ENCODE measurements around the gene FAM227B.

The FAM227B gene

DNA sequence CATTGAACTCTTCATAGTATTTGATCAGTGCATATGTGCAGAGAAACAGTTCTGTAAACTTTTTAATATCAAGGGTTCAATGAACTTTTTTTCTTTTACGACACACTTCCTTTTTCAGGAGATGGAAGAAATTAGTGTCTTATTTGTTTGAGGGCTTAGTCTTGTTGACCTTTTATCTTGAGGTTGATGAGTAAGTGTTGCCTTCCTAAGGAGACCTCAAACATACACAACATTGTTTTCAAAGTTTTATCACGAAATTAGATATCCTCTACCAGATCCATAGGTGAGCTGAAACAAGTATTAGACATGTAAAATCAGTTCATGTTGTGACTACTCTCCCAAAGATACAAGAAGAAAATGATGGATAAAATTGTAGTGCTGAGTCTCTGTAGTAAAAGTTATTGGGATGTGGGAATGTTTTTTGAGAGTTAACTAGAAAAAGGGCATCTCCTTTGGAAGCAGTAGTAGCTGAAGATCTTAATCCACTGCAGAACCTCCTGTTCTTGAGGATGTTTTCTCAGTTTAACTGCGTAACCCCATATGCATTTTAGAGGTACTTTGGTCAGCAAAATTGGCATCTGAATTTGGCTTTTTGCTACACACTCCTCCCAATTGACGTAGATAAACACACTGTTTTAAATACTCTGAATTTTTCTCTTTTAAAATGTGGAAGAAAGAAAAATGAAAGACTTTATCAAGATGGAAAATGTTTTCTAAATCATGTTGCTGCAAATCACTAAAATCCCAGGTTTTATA, 333.8 kb downstream of the FAM227B start:
- DNase-seq, result no peak

DNA sequence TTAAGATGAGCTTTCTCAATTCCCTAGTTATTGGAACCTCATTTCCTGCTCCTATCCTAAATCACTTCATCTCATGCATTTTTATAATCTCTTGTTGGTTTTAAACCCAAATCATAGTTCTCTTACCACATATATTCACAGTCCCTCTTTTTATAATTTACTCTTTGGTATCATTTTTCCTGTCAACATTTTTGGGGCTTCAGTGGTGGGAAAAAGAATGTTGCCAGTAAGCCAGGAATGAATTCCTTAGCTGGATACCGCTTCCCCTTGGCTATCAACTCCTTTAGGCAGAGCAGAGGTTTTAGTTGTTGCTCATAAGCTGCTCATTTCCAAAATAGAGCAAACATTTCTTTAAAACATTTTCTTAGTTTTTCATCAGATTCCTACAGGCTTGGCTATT, 338.3 kb downstream of the FAM227B start:
- no peak for DNase-seq

DNA sequence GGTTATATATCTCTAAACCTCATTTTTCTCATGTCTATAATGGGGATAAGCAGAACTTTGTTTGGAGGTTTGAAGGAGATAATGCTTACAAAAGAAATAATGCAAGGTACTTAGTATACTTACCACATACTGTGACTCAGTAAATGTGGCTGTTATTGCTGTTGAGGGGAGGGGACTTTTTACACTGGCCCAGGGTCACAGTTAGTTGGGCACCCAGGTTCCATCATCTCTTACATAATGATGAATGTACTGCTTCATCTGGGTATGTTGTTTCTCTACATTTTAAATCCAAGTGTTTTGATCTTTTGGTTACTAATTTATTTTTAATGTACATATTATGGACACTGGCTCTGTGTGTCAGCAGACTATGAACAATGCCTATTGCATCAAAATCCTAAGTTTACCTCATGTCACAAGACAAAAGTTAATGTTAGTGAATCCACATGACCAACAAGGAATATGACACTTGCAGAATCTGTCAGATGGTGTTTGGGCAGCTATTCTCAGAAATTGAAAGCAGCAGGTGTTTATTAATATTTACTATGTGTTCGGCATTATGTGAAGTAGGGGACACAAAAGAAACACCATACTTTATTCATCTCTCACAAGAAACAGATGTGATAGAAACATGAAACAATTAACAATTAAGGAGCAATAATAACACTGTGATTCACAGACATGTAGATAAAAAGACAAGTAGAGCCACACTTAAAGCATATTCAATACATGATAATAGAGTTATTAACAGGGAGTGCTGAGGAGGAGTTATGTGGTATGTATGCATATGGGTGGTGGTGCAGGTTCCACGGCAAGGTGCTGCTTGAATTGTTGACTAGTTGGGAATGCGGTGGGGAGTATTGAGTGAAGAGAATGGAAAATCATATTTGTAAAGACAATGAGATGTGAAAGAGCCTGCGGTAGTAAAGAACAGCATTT, 340.8 kb downstream of the FAM227B start:
- no peak for DNase-seq

GRCh38 chr15:49278751-49279150, 341.9 kb downstream of the FAM227B start:
- DNase-seq, result no peak

All from AML-193 (cell line).